A549 (cell line): ENCODE data around the gene PRKAR1B. TPM values are rescaled to one million over a fixed set of nuclear protein-coding genes. Genes with fewer than 3 reads are reported as not detected.

Experiments
- ATAC-seq, 2 experiments: fragments of 200-7000 bp in 1 of 2; fragments of >200 bp in 1 of 2; cut with Nextera tagmentation in 1 of 2; cut with Tn5 transposase in 1 of 2; 3 replicates each; pipeline versions ENCODE4 v1.8.0 to v1.9.1; 2018 to 2020; ENCODE audit warnings: mild to moderate bottlenecking in 1 of 2, moderate library complexity in 1 of 2
- CTCF ChIA-PET: fragments of 300-600 bp; sonication (Branson Sonifier 250); formaldehyde crosslinking; extraction: SDS; loops from one replicate; lab custom pipeline; 2021; ENCODE audit warnings: antibody characterized with exemption, inconsistent platforms; lab: Yijun Ruan, JAX
- POLR2A ChIA-PET: fragments of 350-600 bp; formaldehyde crosslinking; extraction: SDS; loops from one replicate; lab custom pipeline; 2021; ENCODE audit warnings: antibody characterized with exemption, inconsistent platforms; lab: Yijun Ruan, JAX
- DNase-seq, 2 experiments: peaks; one replicate each; pipeline versions ENCODE4 v3.0.0 to v3.0.0-alpha.2; 2011 to 2016; ENCODE audit warnings: low read depth in 1 of 2, low spot score in 1 of 2
- FAIRE-seq: peaks from 2 replicates; lab custom pipeline; 2011; peaks lifted over from hg19 to GRCh38; lab: Jason Lieb, UNC
- H3K27ac ChIP-seq, 2 experiments: fragments of >200 bp; sonication (Bioruptor Twin); formaldehyde crosslinking; 3 replicates each; pipeline ENCODE4 v1.5.1; 2016 to 2017
- H3K4me1 ChIP-seq: fragments of >200 bp; sonication (Bioruptor Twin); formaldehyde crosslinking; 3 replicates; pipeline ENCODE4 v1.6.1; 2016
- H3K4me2 ChIP-seq: fragments of >200 bp; sonication (Bioruptor Twin); formaldehyde crosslinking; 3 replicates; pipeline ENCODE4 v1.6.1; 2016
- H3K4me3 ChIP-seq: fragments of >200 bp; sonication (Bioruptor Twin); formaldehyde crosslinking; 3 replicates; pipeline ENCODE4 v1.5.1; 2016
- H3K9me3 ChIP-seq: fragments of >200 bp; sonication (Bioruptor Twin); formaldehyde crosslinking; 3 replicates; pipeline ENCODE4 v1.6.1; 2016
- CBX2 ChIP-seq: fragments of 200-600 bp; sonication (generic); IDR thresholded peaks from 2 replicates; pipeline ENCODE4 v1.6.1; 2016; ENCODE audit warnings: low read depth, mild to moderate bottlenecking, borderline replicate concordance
- CBX8 ChIP-seq: fragments of 200-600 bp; sonication (generic); IDR thresholded peaks from 2 replicates; pipeline ENCODE4 v1.6.1; 2016
- CEBPB ChIP-seq, 2 experiments: fragments of >200 bp in 1 of 2; sonication (Bioruptor Twin) in 1 of 2; formaldehyde crosslinking in 1 of 2; IDR thresholded peaks; 2 replicates each; pipeline ENCODE4 v1.6.1; 2012 to 2016
- CTCF ChIP-seq: fragments of >200 bp; sonication (Bioruptor Twin); formaldehyde crosslinking; IDR thresholded peaks from 3 replicates; pipeline ENCODE4 v1.5.1; 2016
- EHMT2 ChIP-seq: fragments of 200-600 bp; sonication (generic); IDR thresholded peaks from 2 replicates; pipeline ENCODE4 v1.6.1; 2016; ENCODE audit warnings: antibody characterized with exemption, low read depth, mild to moderate bottlenecking, moderate library complexity
- ELK1 ChIP-seq: fragments of 150-350 bp; IDR thresholded peaks from 2 replicates; pipeline ENCODE4 v1.6.1; 2014; ENCODE audit warnings: low read depth, mild to moderate bottlenecking, low read length
- ESRRA ChIP-seq: fragments of 150-350 bp; IDR thresholded peaks from 2 replicates; pipeline ENCODE4 v1.6.1; 2014; ENCODE audit warnings: mild to moderate bottlenecking, low read length, borderline replicate concordance
- FOSB ChIP-seq: fragments of 250-450 bp; sonication (Bioruptor Pico); IDR thresholded peaks from 2 replicates; pipeline ENCODE4 v1.5.0; 2020; ENCODE audit warnings: mild to moderate bottlenecking, moderate library complexity
- GATA3 ChIP-seq: IDR thresholded peaks from 2 replicates; pipeline ENCODE4 v1.6.1; 2012; ENCODE audit warnings: borderline replicate concordance
- HES2 ChIP-seq: fragments of >200 bp; sonication (Bioruptor Twin); formaldehyde crosslinking; IDR thresholded peaks from 2 replicates; pipeline ENCODE4 v1.6.1; 2016
- HOXB5 ChIP-seq: fragments of 250-450 bp; sonication (Bioruptor Pico); IDR thresholded peaks from 2 replicates; pipeline ENCODE4 v1.5.0; 2020; ENCODE audit warnings: mild to moderate bottlenecking, moderate library complexity
- MYC ChIP-seq: IDR thresholded peaks from 2 replicates; pipeline ENCODE4 v1.6.1; 2012; ENCODE audit warnings: mild to moderate bottlenecking, inconsistent platforms, low read length, improper control_type of control experiment, borderline replicate concordance
- NR3C1 ChIP-seq: fragments of >200 bp; sonication (Bioruptor Twin); formaldehyde crosslinking; IDR thresholded peaks from 3 replicates; pipeline ENCODE4 v1.6.1; 2017
- PBX3 ChIP-seq: IDR thresholded peaks from 2 replicates; pipeline ENCODE4 v1.6.1; 2012
- PHF8 ChIP-seq: fragments of 200-600 bp; sonication (generic); IDR thresholded peaks from 2 replicates; pipeline ENCODE4 v1.6.1; 2016; ENCODE audit warnings: low read depth, mild to moderate bottlenecking, antibody characterized with exemption, moderate library complexity, borderline replicate concordance
- RARB ChIP-seq: fragments of 250-450 bp; sonication (Bioruptor Pico); IDR thresholded peaks from 2 replicates; pipeline ENCODE4 v1.8.0; 2021; ENCODE audit warnings: mild to moderate bottlenecking, moderate library complexity
- WGBS: methylation state at CpG from one replicate; pipeline ENCODE4 v1.1.6; 2017; ENCODE audit errors: missing lambda C conversion rate; 5-methylcytosine and 5-hydroxymethylcytosine counted together
- polyA plus RNA-seq, 4 experiments: library from polyadenylated mRNA; depleted of rRNA in 3 of 4; stranded (reverse); fragments of >200 nt; fragmentation: RNase III in 1 of 4; extraction: RNeasy Plus Mini Kit Qiagen cat#74134 plus additional on column Dnase treatment in 1 of 4; gene quantifications; 2 replicates in 3 of 4; 3 replicates in 1 of 4; pipeline ENCODE4 v1.2.3, GENCODE V29; 2011 to 2017

PRKAR1B gene
- polyA plus RNA-seq, 2 of the 4 experiments (the other 2 are of a cell fraction), result 10.1 to 33.7 TPM

- H3K27ac ChIP-seq, result peak overlapping the region; percentile 70 to 87
- no peaks in the 10 kb centered on the region for H3K9me3 ChIP-seq
- ATAC-seq, result peak in 1 of 2 experiments; percentile 15; a peak in 5 of 6 replicates
- peaks cover 11% of the 10 kb centered on the region for H3K4me1 ChIP-seq
- peak overlapping the region; percentile 51 for H3K4me3 ChIP-seq
- no peak for DNase-seq
- ChIA-PET POLR2A (interaction anchor here (0.5 kb wide), 1 partner anchor 138 kb away, joined by 4 read pairs; no protein-coding TSS in a partner anchor), CTCF (interaction anchor here (1.1 to 3.9 kb wide), 6 partner anchors 9 to 313 kb away, joined by 3 to 45 read pairs (median 8); partner anchors contain the start of gene PDGFA)
- H3K4me2 ChIP-seq, result peak overlapping the region; percentile 82
- no peak for FAIRE-seq
- TF ChIP-seq CTCF, result no peak
- no peak for TF ChIP-seq FOSB
- no peak for TF ChIP-seq HES2
- no peak for TF ChIP-seq GATA3
- TF ChIP-seq, all 56 proteins: peak for 0
- 87% methylated on average over 12 of the region's 12 CpGs for WGBS
Observed at GRCh38 chr7:635227-635626, 91.9 kb downstream of the PRKAR1B start.

GRCh38 chr7:633381-634018 lies 93.6 kb downstream of the PRKAR1B start:
- peaks cover 11% of the 10 kb centered on the region for H3K4me1 ChIP-seq
- no peak overlapping the region for H3K4me2 ChIP-seq
- POLR2A ChIA-PET, result no interaction called here
- 92% methylated on average over 12 of the region's 12 CpGs for WGBS
- TF ChIP-seq PHF8, result no peak
- no peak for TF ChIP-seq ELK1
- DNase-seq (no peak), ATAC-seq (no peak), FAIRE-seq (no peak)
- no peak overlapping the region for H3K4me3 ChIP-seq
- CTCF ChIA-PET, result interaction anchor here (1.4 kb wide), 1 partner anchor 300 kb away, joined by 8 read pairs; no protein-coding TSS in a partner anchor
- H3K9me3 ChIP-seq, result no peaks in the 10 kb centered on the region
- H3K27ac ChIP-seq, result no peak overlapping the region

- Histone ChIP-seq H3K4me3 (no peak overlapping the region), H3K27ac (no peak overlapping the region), H3K4me1 (peaks cover 11% of the 10 kb centered on the region), H3K9me3 (no peaks in the 10 kb centered on the region), H3K4me2 (no peak overlapping the region)
- no peak for DNase-seq
- 96% methylated on average over 18 of the region's 23 CpGs for WGBS
- POLR2A ChIA-PET, result no interaction called here
- no peak for TF ChIP-seq CEBPB (IDR thresholded peaks at IDR 0.05)
- TF ChIP-seq HOXB5, result no peak
- no peak for TF ChIP-seq MYC
- TF ChIP-seq ESRRA, result no peak
- no peak for ATAC-seq
- no peak for FAIRE-seq
- CTCF ChIA-PET, result interaction anchor here (1.4 kb wide), 1 partner anchor 300 kb away, joined by 8 read pairs; no protein-coding TSS in a partner anchor
Observed at GRCh38 chr7:632831-633210, 94.3 kb downstream of the PRKAR1B start.

GRCh38 chr7:631964-632830 lies 94.9 kb downstream of the PRKAR1B start:
- H3K27ac ChIP-seq, result no peak overlapping the region
- WGBS, result 94% methylated on average over 18 of the region's 39 CpGs
- CTCF ChIA-PET, result interaction anchor here (0.6 to 1.4 kb wide), 3 partner anchors 224 to 299 kb away, joined by 3 to 8 read pairs (median 3); no protein-coding TSS in a partner anchor
- H3K4me2 ChIP-seq, result no peak overlapping the region
- H3K9me3 ChIP-seq, result no peaks in the 10 kb centered on the region
- ATAC-seq (no peak), FAIRE-seq (no peak), DNase-seq (no peak)
- POLR2A ChIA-PET, result no interaction called here
- H3K4me1 ChIP-seq, result peaks cover 11% of the 10 kb centered on the region
- no peak overlapping the region for H3K4me3 ChIP-seq
- TF ChIP-seq RARB, result no peak
- no peak for TF ChIP-seq PBX3
- no peak for TF ChIP-seq NR3C1
- no peak for TF ChIP-seq CBX2
- TF ChIP-seq CBX8, result no peak
- TF ChIP-seq EHMT2, result no peak
